ENCODE measurements around the gene PHLDB2.

PHLDB2 gene

GRCh38 chr3:111885578-111885977 is 26.5 kb downstream of the PHLDB2 start:
- no peak for DNase-seq

GRCh38 chr3:111890051-111890580 is 31.1 kb downstream of the PHLDB2 start:
- DNase-seq = no peak

- no peak for DNase-seq
These were observed 33.0 kb downstream of the PHLDB2 start for GRCh38 chr3:111892070-111892469.

GRCh38 chr3:111895071-111895470 is 36.0 kb downstream of the PHLDB2 start:
- DNase-seq = no peak

- DNase-seq = no peak
These were observed 40.9 kb downstream of the PHLDB2 start for GRCh38 chr3:111899966-111900365.

GRCh38 chr3:111901637-111902036 is 42.6 kb downstream of the PHLDB2 start:
- no peak for DNase-seq

- DNase-seq = no peak
These were observed 43.5 kb downstream of the PHLDB2 start for GRCh38 chr3:111902534-111902933.

GRCh38 chr3:111903067-111903511 is 44.0 kb downstream of the PHLDB2 start:
- no peak for DNase-seq

- no peak for DNase-seq
These were observed 45.5 kb downstream of the PHLDB2 start for GRCh38 chr3:111904376-111905241.

- DNase-seq = peak; percentile 16
These were observed 47.6 kb downstream of the PHLDB2 start for GRCh38 chr3:111906656-111907055.

GRCh38 chr3:111907151-111907550 is 48.1 kb downstream of the PHLDB2 start:
- DNase-seq = no peak

- DNase-seq = no peak
These were observed 51.7 kb downstream of the PHLDB2 start for GRCh38 chr3:111910806-111911205.

- DNase-seq = no peak
These were observed 52.4 kb downstream of the PHLDB2 start for GRCh38 chr3:111911446-111911845.

GRCh38 chr3:111913163-111913763 is 54.2 kb downstream of the PHLDB2 start:
- DNase-seq = no peak

- DNase-seq = no peak
These were observed 56.8 kb downstream of the PHLDB2 start for GRCh38 chr3:111915905-111916304.

- DNase-seq = no peak
These were observed 58.2 kb downstream of the PHLDB2 start for GRCh38 chr3:111917300-111917699.

GRCh38 chr3:111919370-111920065 is 60.5 kb downstream of the PHLDB2 start:
- DNase-seq = no peak

GRCh38 chr3:111921181-111921580 is 62.1 kb downstream of the PHLDB2 start:
- no peak for DNase-seq

GRCh38 chr3:111923095-111923771 is 64.2 kb downstream of the PHLDB2 start:
- no peak for DNase-seq

GRCh38 chr3:111923806-111924205 is 64.7 kb downstream of the PHLDB2 start:
- DNase-seq = no peak

- DNase-seq = no peak
These were observed 65.2 kb downstream of the PHLDB2 start for GRCh38 chr3:111924283-111924682.

- no peak for DNase-seq
These were observed 67.2 kb downstream of the PHLDB2 start for GRCh38 chr3:111926266-111926676.

- DNase-seq = no peak
These were observed 69.5 kb downstream of the PHLDB2 start for GRCh38 chr3:111928613-111929012.
